GM19328 (cell line): ENCODE data around the gene TMEM209.
"Not testable (repeated sequence)": the region's sequence is repeated elsewhere in the genome, so short reads cannot be mapped to it uniquely, and the experiment has no call there.

Source experiments
- ATAC-seq: cut with Tn5 transposase; IDR thresholded peaks from one replicate; pipeline ENCODE4 v1.9.1; 2021; ENCODE audit warnings: mild to moderate bottlenecking, moderate library complexity; ENCODE audit not compliant: unreplicated experiment

Gene TMEM209

GRCh38 chr7:130174237-130174959 lies 30.8 kb downstream of the TMEM209 start:
- no peak for ATAC-seq

- ATAC-seq: no peak
These were observed 43.0 kb downstream of the TMEM209 start for GRCh38 chr7:130162196-130162595.

GRCh38 chr7:130160455-130160854 lies 44.8 kb downstream of the TMEM209 start:
- no peak for ATAC-seq

- no peak for ATAC-seq
These were observed 45.2 kb downstream of the TMEM209 start for GRCh38 chr7:130160023-130160422.

- ATAC-seq: no peak
These were observed 47.5 kb downstream of the TMEM209 start for GRCh38 chr7:130157700-130158099.

GRCh38 chr7:130156140-130156539 lies 49.1 kb downstream of the TMEM209 start:
- no peak for ATAC-seq

GRCh38 chr7:130154501-130155317 lies 50.5 kb downstream of the TMEM209 start:
- no peak for ATAC-seq

- ATAC-seq: no peak
These were observed 51.1 kb downstream of the TMEM209 start for GRCh38 chr7:130154131-130154500.

- no peak for ATAC-seq
These were observed 51.8 kb downstream of the TMEM209 start for GRCh38 chr7:130153211-130153908.

GRCh38 chr7:130152493-130153210 lies 52.6 kb downstream of the TMEM209 start:
- no peak for ATAC-seq

GRCh38 chr7:130151591-130152492 lies 53.4 kb downstream of the TMEM209 start:
- ATAC-seq: no peak

- no peak for ATAC-seq
These were observed 54.6 kb downstream of the TMEM209 start for GRCh38 chr7:130150587-130150986.

GRCh38 chr7:130149281-130150139 lies 55.7 kb downstream of the TMEM209 start:
- ATAC-seq: no peak

GRCh38 chr7:130148561-130148960 lies 56.6 kb downstream of the TMEM209 start:
- no peak for ATAC-seq

- no peak for ATAC-seq
These were observed 57.4 kb downstream of the TMEM209 start for GRCh38 chr7:130147710-130148325.

- no peak for ATAC-seq
These were observed 58.4 kb downstream of the TMEM209 start for GRCh38 chr7:130146693-130147405.

GRCh38 chr7:130146142-130146541 lies 59.1 kb downstream of the TMEM209 start:
- not testable (repeated sequence) for ATAC-seq
